ENCODE data around the gene AASDH.

AASDH gene

DNA sequence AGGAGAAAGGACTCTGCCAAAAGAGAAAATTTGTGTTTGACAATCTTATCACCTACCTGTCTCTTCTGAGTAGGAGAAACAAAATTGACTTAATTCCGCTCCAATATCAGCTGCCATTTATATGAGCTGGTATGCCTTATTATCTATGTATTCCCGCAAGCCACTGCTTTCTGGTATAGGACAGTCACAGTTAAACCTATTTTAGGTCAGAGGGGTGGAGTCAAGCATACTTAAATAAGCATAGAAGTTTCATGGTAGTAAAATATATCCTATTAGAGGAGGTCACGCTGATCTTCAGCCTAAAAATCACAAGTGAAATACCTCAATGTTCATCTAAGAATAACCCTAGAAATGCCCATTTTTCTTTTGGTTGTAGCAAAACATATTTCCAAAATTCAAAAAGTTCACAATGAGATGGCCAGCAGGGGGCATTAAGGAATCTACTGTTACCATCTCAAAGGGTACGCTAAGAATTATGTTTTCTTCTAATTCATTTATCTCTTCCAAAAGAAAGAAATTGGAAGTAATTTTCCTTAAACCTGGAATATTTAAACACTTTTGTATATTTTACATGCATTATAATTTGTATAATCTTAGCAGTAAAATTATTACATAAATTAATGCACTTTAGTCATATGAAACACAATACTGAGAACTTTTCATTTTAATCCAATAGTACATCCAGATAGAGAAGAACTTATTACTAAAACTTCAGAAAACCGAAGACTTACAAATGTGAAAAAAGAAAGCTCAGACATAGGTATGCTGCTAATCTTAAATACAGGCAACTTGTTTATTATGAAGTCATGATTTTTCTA, 37.6 kb upstream of the AASDH start:
- TF ChIP-seq POLR2AphosphoS5 (IDR thresholded peaks at IDR 0.05; ENCODE audit: low read depth, low read length): no peak
- TF ChIP-seq POU2F2 (IDR thresholded peaks at IDR 0.05; ENCODE audit: low read depth, low read length): no peak
- no peak for TF ChIP-seq SPI1 (IDR thresholded peaks at IDR 0.05; ENCODE audit: low read depth, low read length)
- TF ChIP-seq PAX5 (IDR thresholded peaks at IDR 0.05; ENCODE audit: insufficient read depth, low read length, severe bottlenecking): no peak
- no peak for TF ChIP-seq TAF1 (IDR thresholded peaks at IDR 0.05; ENCODE audit: low read depth, low read length)
- no peak for TF ChIP-seq POLR2A (IDR thresholded peaks at IDR 0.05; ENCODE audit: low read depth, low read length)
- DNase-seq (ENCODE audit: insufficient read length, low spot score) (no peak), FAIRE-seq (peak; percentile 43)

DNA sequence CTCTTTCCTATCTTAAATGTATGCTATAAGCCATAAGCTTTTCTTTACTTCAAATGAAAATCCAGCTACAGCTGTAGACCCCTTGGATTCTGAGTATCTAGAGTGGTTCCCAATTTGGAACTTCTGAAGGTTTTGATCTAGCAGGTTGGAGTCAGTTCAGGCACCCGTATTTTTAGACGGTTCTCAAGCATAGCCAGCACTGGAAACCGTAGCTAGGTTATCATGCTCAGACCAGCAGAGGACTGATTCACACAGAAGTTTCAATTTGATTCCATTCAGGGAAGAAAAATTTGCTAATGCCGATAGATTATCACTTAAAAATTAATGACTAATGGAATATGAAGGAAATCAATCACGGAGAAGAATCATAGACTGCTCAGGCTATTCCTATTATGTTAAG, 36.9 kb upstream of the AASDH start:
- no peak for DNase-seq (ENCODE audit: insufficient read length, low spot score)
- no peak for TF ChIP-seq TAF1 (IDR thresholded peaks at IDR 0.05; ENCODE audit: low read depth, low read length)
- TF ChIP-seq POU2F2 (IDR thresholded peaks at IDR 0.05; ENCODE audit: low read depth, low read length): no peak
- TF ChIP-seq POLR2A (IDR thresholded peaks at IDR 0.05; ENCODE audit: low read depth, low read length): no peak
- no peak for TF ChIP-seq SPI1 (IDR thresholded peaks at IDR 0.05; ENCODE audit: low read depth, low read length)
- TF ChIP-seq PAX5 (IDR thresholded peaks at IDR 0.05; ENCODE audit: insufficient read depth, low read length, severe bottlenecking): no peak
- no peak for TF ChIP-seq POLR2AphosphoS5 (IDR thresholded peaks at IDR 0.05; ENCODE audit: low read depth, low read length)
- FAIRE-seq: no peak

DNA sequence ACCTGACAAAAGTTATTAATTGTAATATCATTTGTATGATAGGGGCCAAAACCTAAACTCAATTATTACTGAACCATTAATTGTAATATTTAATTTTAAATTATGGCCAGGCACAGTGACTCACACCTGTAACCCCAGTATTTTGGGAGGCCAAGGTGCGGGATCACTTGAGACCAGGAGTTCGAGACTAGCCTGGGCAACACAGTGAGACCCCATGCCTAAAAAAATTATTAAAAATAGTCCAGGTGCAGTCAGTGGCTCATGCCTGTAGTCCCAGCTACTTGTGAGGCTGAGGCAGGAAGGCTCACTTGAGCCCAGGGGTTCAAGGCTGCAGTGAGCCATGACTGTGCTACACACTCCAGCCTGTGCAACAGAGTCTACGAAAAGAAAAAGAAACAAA, 30.1 kb upstream of the AASDH start:
- DNase-seq (ENCODE audit: insufficient read length, low spot score) (no peak), FAIRE-seq (no peak)
- TF ChIP-seq POLR2AphosphoS5 (IDR thresholded peaks at IDR 0.05; ENCODE audit: low read depth, low read length) (no peak), POLR2A (IDR thresholded peaks at IDR 0.05; ENCODE audit: low read depth, low read length) (no peak), PAX5 (IDR thresholded peaks at IDR 0.05; ENCODE audit: insufficient read depth, low read length, severe bottlenecking) (no peak), SPI1 (IDR thresholded peaks at IDR 0.05; ENCODE audit: low read depth, low read length) (no peak), POU2F2 (IDR thresholded peaks at IDR 0.05; ENCODE audit: low read depth, low read length) (no peak), TAF1 (IDR thresholded peaks at IDR 0.05; ENCODE audit: low read depth, low read length) (no peak)

DNA sequence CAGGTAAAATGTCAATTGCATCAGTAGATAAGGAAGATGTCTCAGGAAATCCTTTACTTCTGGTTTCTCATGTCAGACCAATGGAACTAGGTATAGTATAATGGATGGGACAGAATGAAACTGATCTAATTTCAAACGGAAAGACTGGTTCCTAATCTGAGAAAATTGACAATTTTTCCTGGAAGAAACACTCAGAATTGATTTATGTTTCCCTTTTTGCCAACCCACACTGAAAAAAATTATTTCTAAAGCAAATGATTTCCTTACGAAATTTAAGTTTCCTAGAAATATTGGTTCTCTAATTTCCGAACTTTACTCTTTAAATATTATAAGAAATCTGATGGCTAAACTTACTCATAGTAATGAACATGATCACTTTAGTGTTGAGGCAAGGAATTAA, 29.1 kb upstream of the AASDH start:
- TF ChIP-seq POLR2AphosphoS5 (IDR thresholded peaks at IDR 0.05; ENCODE audit: low read depth, low read length) (no peak), TAF1 (IDR thresholded peaks at IDR 0.05; ENCODE audit: low read depth, low read length) (no peak), SPI1 (IDR thresholded peaks at IDR 0.05; ENCODE audit: low read depth, low read length) (no peak), POU2F2 (IDR thresholded peaks at IDR 0.05; ENCODE audit: low read depth, low read length) (no peak), POLR2A (IDR thresholded peaks at IDR 0.05; ENCODE audit: low read depth, low read length) (no peak), PAX5 (IDR thresholded peaks at IDR 0.05; ENCODE audit: insufficient read depth, low read length, severe bottlenecking) (no peak)
- DNase-seq (ENCODE audit: insufficient read length, low spot score) (no peak), FAIRE-seq (no peak)

DNA sequence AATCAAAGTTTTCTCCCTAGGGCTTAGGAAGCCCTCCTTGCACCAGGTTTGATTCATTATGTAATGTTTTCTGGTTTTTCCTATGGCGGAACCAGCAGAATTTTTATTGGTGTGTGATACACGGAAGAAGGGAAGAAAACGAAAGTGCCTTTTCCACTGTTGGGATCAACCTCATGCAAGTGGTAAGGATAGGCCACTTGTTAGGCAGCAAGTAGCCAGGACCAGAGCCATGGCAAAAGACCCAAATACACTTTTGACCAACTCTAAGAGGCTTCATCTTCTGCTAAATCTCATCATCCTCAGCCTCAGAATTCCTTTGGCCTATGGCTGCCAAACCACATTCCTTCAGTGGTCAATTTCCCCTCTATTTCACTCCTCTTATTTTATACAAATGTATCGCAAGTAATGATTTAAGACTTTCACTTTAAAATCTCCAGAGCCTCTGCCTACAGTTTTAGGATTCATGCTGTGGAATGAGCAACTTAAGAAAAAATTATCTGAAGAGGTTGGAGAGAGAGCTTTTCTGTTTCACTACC, 26.9 kb upstream of the AASDH start:
- TF ChIP-seq POLR2A (IDR thresholded peaks at IDR 0.05; ENCODE audit: low read depth, low read length) (no peak), TAF1 (IDR thresholded peaks at IDR 0.05; ENCODE audit: low read depth, low read length) (no peak), PAX5 (IDR thresholded peaks at IDR 0.05; ENCODE audit: insufficient read depth, low read length, severe bottlenecking) (no peak), POU2F2 (IDR thresholded peaks at IDR 0.05; ENCODE audit: low read depth, low read length) (no peak), SPI1 (IDR thresholded peaks at IDR 0.05; ENCODE audit: low read depth, low read length) (no peak), POLR2AphosphoS5 (IDR thresholded peaks at IDR 0.05; ENCODE audit: low read depth, low read length) (no peak)
- peak; percentile 60 for FAIRE-seq
- no peak for DNase-seq (ENCODE audit: insufficient read length, low spot score)

DNA sequence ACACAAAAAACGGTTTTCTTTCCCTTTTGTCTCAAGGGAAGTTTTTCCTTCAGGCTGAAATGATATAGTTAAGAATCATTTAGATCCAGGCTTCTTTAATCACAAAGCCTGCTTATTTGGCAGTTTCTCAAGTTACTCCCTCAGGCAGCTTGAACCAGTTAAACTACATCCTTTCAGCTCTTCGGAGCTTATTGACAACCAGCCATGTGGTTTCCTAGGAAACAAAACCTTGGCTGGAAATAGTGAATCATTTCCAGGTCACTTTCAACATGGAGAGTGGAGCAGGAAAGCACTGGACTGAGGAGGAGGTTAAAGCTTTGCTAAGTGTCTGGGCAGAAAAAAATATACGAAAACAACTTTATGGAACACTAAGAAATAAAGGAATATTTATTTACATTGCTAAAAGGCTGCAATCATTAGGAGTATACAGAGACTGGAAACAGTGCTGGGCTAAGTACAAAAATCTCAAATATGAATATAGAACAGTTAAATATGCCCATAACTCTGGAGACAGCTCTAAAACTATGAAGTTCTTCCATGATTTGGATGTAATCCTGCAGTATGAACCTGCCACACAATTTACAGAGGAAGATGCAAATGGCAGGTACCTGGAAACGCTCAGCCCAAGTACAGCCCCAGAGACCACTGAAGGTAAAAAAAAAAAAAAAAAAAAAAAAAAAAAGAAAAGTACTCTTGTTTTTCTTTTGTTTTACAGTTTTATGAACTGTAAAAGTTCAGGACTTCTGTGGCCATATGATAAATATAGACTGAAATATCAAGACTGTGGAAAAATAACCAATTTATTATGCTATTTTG, 23.2 kb upstream of the AASDH start:
- no peak for TF ChIP-seq POLR2AphosphoS5 (IDR thresholded peaks at IDR 0.05; ENCODE audit: low read depth, low read length)
- no peak for TF ChIP-seq POU2F2 (IDR thresholded peaks at IDR 0.05; ENCODE audit: low read depth, low read length)
- TF ChIP-seq POLR2A (IDR thresholded peaks at IDR 0.05; ENCODE audit: low read depth, low read length): no peak
- TF ChIP-seq TAF1 (IDR thresholded peaks at IDR 0.05; ENCODE audit: low read depth, low read length): no peak
- no peak for TF ChIP-seq PAX5 (IDR thresholded peaks at IDR 0.05; ENCODE audit: insufficient read depth, low read length, severe bottlenecking)
- no peak for TF ChIP-seq SPI1 (IDR thresholded peaks at IDR 0.05; ENCODE audit: low read depth, low read length)
- FAIRE-seq (no peak), DNase-seq (ENCODE audit: insufficient read length, low spot score) (no peak)

DNA sequence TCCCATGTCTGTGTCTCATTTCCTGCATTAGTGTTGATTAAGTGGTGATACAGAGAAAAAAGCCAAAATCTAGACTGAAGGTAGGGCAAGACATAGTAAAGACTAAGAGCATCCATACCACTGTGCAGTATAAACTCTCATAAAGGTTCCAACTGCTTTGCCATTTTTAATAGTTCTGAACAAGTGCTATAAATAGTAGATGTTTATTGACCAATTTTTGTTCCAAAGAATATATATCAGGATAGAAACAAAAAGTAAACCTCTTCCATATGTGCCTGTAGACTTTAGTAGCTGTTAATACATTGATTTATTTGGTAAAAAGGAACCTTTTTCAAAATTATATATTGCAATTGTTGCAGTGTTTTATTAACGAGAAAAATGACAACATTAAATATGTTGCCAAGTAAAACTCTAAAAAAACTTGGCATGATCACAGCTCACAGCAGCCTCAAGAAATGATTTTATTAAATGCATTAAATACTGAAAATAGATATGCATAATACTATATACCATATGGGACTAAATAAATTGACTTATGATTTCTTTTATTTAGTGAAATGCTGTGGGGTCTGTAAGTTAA, 22.3 kb upstream of the AASDH start:
- no peak for FAIRE-seq
- DNase-seq (ENCODE audit: insufficient read length, low spot score): no peak
- TF ChIP-seq POU2F2 (IDR thresholded peaks at IDR 0.05; ENCODE audit: low read depth, low read length): no peak
- TF ChIP-seq POLR2A (IDR thresholded peaks at IDR 0.05; ENCODE audit: low read depth, low read length): no peak
- no peak for TF ChIP-seq PAX5 (IDR thresholded peaks at IDR 0.05; ENCODE audit: insufficient read depth, low read length, severe bottlenecking)
- no peak for TF ChIP-seq SPI1 (IDR thresholded peaks at IDR 0.05; ENCODE audit: low read depth, low read length)
- no peak for TF ChIP-seq POLR2AphosphoS5 (IDR thresholded peaks at IDR 0.05; ENCODE audit: low read depth, low read length)
- TF ChIP-seq TAF1 (IDR thresholded peaks at IDR 0.05; ENCODE audit: low read depth, low read length): no peak

DNA sequence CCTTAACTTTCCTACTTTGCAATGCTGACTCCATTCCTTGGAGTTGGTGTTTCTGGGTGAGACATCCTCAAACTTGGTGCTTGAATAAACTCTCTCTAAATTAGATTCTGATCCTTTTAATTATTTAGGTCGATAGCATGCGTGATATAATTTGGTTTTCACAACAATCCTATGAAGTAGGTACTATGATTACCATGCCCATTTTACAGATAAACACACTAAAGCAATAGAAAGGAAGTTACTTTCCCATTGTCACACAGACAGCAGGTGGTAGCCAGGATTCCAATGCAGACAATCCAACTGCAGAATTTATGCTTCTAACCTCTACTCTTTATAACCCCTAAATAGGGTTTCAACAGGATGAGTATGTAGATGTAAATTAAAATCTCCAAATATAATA, 21.7 kb upstream of the AASDH start:
- DNase-seq (ENCODE audit: insufficient read length, low spot score) (no peak), FAIRE-seq (no peak)
- TF ChIP-seq POLR2A (IDR thresholded peaks at IDR 0.05; ENCODE audit: low read depth, low read length): no peak
- no peak for TF ChIP-seq TAF1 (IDR thresholded peaks at IDR 0.05; ENCODE audit: low read depth, low read length)
- no peak for TF ChIP-seq SPI1 (IDR thresholded peaks at IDR 0.05; ENCODE audit: low read depth, low read length)
- no peak for TF ChIP-seq POU2F2 (IDR thresholded peaks at IDR 0.05; ENCODE audit: low read depth, low read length)
- no peak for TF ChIP-seq PAX5 (IDR thresholded peaks at IDR 0.05; ENCODE audit: insufficient read depth, low read length, severe bottlenecking)
- no peak for TF ChIP-seq POLR2AphosphoS5 (IDR thresholded peaks at IDR 0.05; ENCODE audit: low read depth, low read length)

Data from GM12891 (cell line).